ENCODE measurements around the gene DCPS. TPM values are rescaled to one million over a fixed set of nuclear protein-coding genes. Genes with fewer than 3 reads are reported as not detected.

The DCPS gene
- total RNA-seq, 2 experiments from 2014 or later, result 27.4 to 29.1 TPM

Other genes starting within 250 kb of the DCPS start
- 1 to 10 TPM; 3.4 to 3.9 TPM for gene CDON, start 241.2 kb upstream of the DCPS start, total RNA-seq
- gene RPUSD4, start 92.4 kb upstream of the DCPS start, total RNA-seq, result 10 to 100 TPM; 31.6 to 33.8 TPM
- 10 to 100 TPM; 10.1 to 12.2 TPM for gene FAM118B, start 92.3 kb upstream of the DCPS start, total RNA-seq
- gene SRPRA, start 35.2 kb upstream of the DCPS start, total RNA-seq, result 100 to 1,000 TPM; 110 TPM
- 10 to 100 TPM; 37.4 to 38.5 TPM for gene FOXRED1, start 34.9 kb upstream of the DCPS start, total RNA-seq
- 10 to 100 TPM; 15.6 to 18.8 TPM for gene TIRAP, start 21.0 kb upstream of the DCPS start, total RNA-seq
- 1 to 10 TPM; 6.3 to 8.5 TPM for gene ST3GAL4, start 51.6 kb downstream of the DCPS start, total RNA-seq